Pancreas (tissue), 10 donors: ENCODE results near the gene S100A9. TPM values are rescaled to one million over a fixed set of nuclear protein-coding genes. Genes with fewer than 3 reads are reported as not detected.
"Not testable (repeated sequence)": the region's sequence is repeated elsewhere in the genome, so short reads cannot be mapped to it uniquely, and the experiment has no call there.

Source experiments
- ATAC-seq, 4 donors: fragments of 200-7000 bp; cut with Tn5 transposase; one replicate each; pipeline versions ENCODE4 v1.8.0 to v1.9.1; 2020; ENCODE audit warnings: mild to moderate bottlenecking in 4 of 4, moderate library complexity in 4 of 4
- DNase-seq, 6 donors: peaks; one replicate each; pipeline ENCODE4 v3.0.0-alpha.2; 2020
- FAIRE-seq: peaks from 2 replicates; lab custom pipeline; 2012; peaks lifted over from hg19 to GRCh38; lab: Jason Lieb, UNC
- H3K27ac ChIP-seq, 4 donors: fragments of 200-600 bp; sonication (generic); 1 replicate in 3 of 4; 2 replicates in 1 of 4; pipeline versions ENCODE4 v1.5.0 to v1.8.0; 2020
- H3K27me3 ChIP-seq, 4 donors: fragments of 200-600 bp; one replicate each; pipeline ENCODE4 v1.8.0; 2021
- H3K36me3 ChIP-seq, 3 donors: fragments of 200-600 bp; sonication (generic) in 1 of 3; one replicate each; pipeline versions ENCODE4 v1.5.0 to v1.8.0; 2020 to 2021
- H3K4me1 ChIP-seq, 3 donors: fragments of 200-600 bp; one replicate each; pipeline ENCODE4 v1.8.0; 2021
- H3K4me3 ChIP-seq, 4 donors: fragments of 200-600 bp; sonication (generic) in 2 of 4; one replicate each; pipeline versions ENCODE4 v1.5.0 to v1.8.0; 2020 to 2021
- H3K9me3 ChIP-seq, 4 donors: fragments of 200-600 bp; one replicate each; pipeline ENCODE4 v1.8.0; 2021
- WGBS, 2 donors: extraction: QIAGEN DNeasy Blood & Tissue Kit; methylation state at CpG; one replicate each; pipeline ENCODE4 v1.1.7; 2013; 5-methylcytosine and 5-hydroxymethylcytosine counted together
- intact Hi-C, 3 donors: fragments of 100-400 bp; cut with DNase I; formaldehyde crosslinking; loops; one replicate each; pipeline versions ENCODE4 v1.11.1 to v1.14.2; 2022
- polyA plus RNA-seq, 2 donors: library from polyadenylated mRNA; stranded (reverse); fragments of 200-250 nt; gene quantifications; one replicate each; pipeline ENCODE4 v1.2.3, GENCODE V29; 2013
- total RNA-seq, 6 donors: library from RNA; stranded (reverse); fragmentation: NEBNext Ultra II Directional in 4 of 6; extraction: Animal tissue kit (Norgen Biotek cat#: 25700) in 4 of 6; gene quantifications; one replicate each; pipeline versions ENCODE4 v1.2.1 to v1.2.4, GENCODE V29; 2021 to 2023
- TF ChIP-seq, protein P1 (sequence below), 4 donors: fragments of 200-600 bp; sonication (generic) in 3 of 4; IDR thresholded peaks; one replicate each; pipeline versions ENCODE4 v1.5.0 to v1.8.0; 2021; ENCODE audit warnings: antibody characterized with exemption in 4 of 4
- donor health status: healthy with polysubstance abuse.
- donor health status: DM: no; HTN: no; CAD: no; lungs with moderate emphysema.
- donor health status: DM: no; HTN: no; CAD: no.
- donor health status: control.
- donor health status: control.
- donor health status: Bipolar disorder and iron deficiency.
- donor health status: DM: yes; HTN: yes; CAD: no.
- donor health status: DM: no; HTN: no; CAD: no.
- donor health status: DM: no; HTN: no; CAD: no.
- donor health status: DM: yes; HTN: yes; CAD: no.

Gene S100A9
- total and polyA plus RNA-seq, 8 donors, result 3.9 to 79.6 (median 36.8) TPM

DNA sequence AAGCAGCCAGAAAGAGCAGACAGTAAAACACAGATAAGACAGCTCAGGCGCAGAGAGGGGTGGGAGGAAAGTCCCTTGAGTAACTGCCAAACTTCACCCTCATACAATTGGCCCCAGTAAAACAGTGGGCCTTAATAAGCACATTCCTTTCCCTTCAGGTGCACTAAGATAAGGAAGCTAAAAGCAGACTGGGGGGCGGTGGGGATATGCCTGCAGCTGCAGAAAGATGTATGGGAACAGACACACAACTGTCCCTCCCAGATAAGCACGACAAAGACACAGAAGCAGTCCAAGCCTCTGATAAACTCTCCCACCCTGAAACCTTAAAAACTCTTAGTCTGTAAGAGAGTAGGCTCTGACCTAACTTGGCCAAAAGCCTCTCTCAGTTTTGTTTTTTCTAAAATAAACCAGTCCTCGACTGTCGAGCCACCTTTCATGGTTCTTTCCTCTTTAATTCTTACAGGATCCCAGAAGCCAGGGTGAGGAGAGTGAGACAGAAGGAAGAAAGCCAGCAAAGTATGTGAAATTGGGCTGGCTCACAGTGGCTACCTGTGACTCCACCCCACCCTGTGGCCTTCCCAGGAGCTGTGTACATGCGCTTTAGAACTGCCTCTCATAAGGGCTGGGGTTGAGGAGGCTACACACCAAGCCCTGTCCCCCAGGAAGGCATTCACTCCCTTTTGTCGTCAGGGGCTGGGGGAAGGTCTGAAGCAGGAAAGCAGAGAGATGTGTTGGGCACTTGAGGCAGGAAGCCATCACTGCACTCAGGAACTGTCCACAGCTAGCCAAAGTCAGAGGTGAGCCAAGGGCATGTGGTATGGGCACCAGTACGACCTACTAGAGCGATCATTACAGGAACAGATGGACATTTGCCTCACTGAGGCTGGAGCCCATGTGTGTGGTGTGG is 13.6 kb upstream of the S100A9 start:
- H3K27me3 ChIP-seq, result no peaks in the 10 kb centered on the region
- 27 to 37% methylated on average over 9 of the region's 9 CpGs for WGBS, 2 donors
- no peaks in the 10 kb centered on the region for H3K9me3 ChIP-seq
- H3K4me3 ChIP-seq, result no peak overlapping the region
- peak overlapping the region in 2 of 4 donors; percentile 10 to 72 for H3K27ac ChIP-seq
- intact Hi-C loops, result no loop called here
- FAIRE-seq (no peak), ATAC-seq (peak in 3 of 4 donors; percentile 24 to 61 (median 36)), DNase-seq (peak in 1 of 6 donors; percentile 3)
- no peaks in the 10 kb centered on the region for H3K36me3 ChIP-seq
- no peaks in the 10 kb centered on the region for H3K4me1 ChIP-seq
- TF ChIP-seq, protein P1, sequence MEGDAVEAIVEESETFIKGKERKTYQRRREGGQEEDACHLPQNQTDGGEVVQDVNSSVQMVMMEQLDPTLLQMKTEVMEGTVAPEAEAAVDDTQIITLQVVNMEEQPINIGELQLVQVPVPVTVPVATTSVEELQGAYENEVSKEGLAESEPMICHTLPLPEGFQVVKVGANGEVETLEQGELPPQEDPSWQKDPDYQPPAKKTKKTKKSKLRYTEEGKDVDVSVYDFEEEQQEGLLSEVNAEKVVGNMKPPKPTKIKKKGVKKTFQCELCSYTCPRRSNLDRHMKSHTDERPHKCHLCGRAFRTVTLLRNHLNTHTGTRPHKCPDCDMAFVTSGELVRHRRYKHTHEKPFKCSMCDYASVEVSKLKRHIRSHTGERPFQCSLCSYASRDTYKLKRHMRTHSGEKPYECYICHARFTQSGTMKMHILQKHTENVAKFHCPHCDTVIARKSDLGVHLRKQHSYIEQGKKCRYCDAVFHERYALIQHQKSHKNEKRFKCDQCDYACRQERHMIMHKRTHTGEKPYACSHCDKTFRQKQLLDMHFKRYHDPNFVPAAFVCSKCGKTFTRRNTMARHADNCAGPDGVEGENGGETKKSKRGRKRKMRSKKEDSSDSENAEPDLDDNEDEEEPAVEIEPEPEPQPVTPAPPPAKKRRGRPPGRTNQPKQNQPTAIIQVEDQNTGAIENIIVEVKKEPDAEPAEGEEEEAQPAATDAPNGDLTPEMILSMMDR (IDR thresholded peaks at IDR 0.05), result no peak

DNA sequence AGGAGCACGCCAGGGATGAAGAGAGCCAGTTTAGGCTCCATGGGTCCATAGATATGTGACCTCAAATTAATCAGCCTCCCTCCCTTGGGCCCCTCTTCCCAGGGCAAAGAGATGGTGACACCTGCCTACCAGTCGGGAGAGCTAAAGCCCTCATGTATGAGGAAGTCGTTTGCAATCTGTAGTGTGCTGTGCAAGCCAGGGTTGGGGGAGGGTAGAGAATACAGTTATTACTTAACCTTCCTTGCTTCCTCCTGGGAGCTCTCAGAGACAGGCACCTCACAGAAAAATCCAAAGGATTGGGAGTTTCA is 13.0 kb upstream of the S100A9 start:
- intact Hi-C loops, result no loop called here
- H3K4me3 ChIP-seq, result no peak overlapping the region
- TF ChIP-seq, protein P1 (IDR thresholded peaks at IDR 0.05), result no peak
- peak overlapping the region in 2 of 4 donors; percentile 10 to 72 for H3K27ac ChIP-seq
- H3K9me3 ChIP-seq, result no peaks in the 10 kb centered on the region
- H3K27me3 ChIP-seq, result no peaks in the 10 kb centered on the region
- H3K4me1 ChIP-seq, result no peaks in the 10 kb centered on the region
- no peaks in the 10 kb centered on the region for H3K36me3 ChIP-seq
- WGBS, 2 donors, result 28 to 31% methylated on average over 3 of the region's 3 CpGs
- FAIRE-seq (no peak), DNase-seq (peak in 1 of 6 donors; percentile 5), ATAC-seq (peak in 3 of 4 donors; percentile 49 to 78 (median 78))

DNA sequence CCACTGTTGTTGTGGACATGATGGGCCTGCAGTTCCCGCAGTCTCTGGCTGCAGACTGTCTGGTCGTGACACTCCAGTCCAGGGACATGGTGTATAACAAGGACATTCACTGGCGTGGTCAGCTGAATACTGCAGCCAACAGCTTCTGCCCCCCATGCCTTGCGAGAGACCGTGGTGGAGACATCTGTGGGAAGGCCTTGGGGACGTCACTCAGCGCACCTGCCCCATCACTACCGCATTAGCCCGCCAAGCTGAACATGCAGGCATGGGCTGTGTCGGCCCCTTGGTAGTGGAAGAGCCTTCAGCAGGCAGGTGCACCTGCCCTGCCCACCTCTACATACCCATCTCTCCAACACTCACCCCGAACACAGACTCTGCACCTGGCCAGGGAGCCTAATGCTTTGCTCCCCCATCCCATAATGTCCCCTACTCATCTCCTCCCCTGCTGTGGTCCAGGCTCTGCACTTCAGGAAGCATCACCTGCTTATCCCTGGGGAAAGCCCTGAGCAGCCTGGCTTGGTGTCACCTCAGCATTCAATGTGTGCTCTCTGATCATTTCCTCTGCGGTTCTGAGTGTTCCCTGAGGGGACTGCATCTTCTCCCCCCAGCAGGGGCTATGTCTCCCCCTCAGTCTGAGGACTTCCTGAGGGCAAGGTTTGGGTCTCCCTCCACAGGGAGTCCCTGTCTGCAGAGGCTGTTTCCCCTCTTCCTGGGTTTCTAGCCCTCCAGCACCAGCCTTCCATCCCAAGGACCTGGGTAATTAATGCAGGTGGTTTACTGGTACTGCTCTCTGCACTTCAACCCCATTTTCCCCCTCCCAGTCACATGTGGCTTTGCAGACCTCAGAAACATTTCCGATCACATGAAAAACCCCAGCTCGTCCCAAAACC is 12.2 kb upstream of the S100A9 start:
- peak overlapping the region in 1 of 4 donors; percentile 72 for H3K27ac ChIP-seq

DNA sequence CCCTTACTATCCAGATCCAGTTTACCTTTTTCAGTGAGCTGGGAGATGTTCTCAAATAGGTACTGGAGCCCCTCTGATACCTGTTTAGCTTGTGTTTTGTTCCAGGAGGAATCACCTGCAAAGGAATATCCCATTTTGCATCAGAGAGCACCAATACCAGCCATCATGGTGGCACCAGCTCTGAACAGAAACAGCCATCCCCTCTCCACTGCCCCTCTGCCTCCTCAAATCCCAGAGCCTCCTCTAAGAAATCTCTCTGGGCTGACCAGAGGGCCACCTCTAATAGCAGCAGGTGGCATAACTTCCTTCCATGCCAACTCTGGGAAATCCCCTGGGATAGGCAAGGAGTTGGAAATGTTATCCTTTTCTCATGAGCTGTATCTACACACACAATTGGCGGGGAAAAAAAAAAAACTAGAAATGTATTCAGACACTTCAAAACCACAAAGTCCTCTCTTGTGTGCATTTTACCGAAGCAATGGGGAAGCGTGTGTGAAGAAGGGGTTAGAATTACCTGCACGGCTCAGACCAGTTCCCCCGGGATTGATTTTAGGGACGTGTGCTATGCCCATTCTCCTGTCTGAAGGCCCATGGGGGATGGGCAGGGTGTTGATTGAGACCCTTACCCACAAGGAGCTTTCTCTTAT is 11.5 kb upstream of the S100A9 start:
- intact Hi-C loops, result no loop called here
- peak in 1 of 4 donors; percentile 37 for ATAC-seq
- Histone ChIP-seq H3K4me3 (no peak overlapping the region), H3K27ac (no peak overlapping the region), H3K36me3 (no peaks in the 10 kb centered on the region), H3K4me1 (no peaks in the 10 kb centered on the region), H3K27me3 (peaks cover 0 to under 1% (median 0%) of the 10 kb centered on the region in 4 donors), H3K9me3 (no peaks in the 10 kb centered on the region)
- no peak for FAIRE-seq
- DNase-seq, result no peak
- TF ChIP-seq, protein P1 (IDR thresholded peaks at IDR 0.05), result no peak
- 45 to 55% methylated on average over 6 of the region's 6 CpGs for WGBS, 2 donors

More for the DNA sequence above, 12.2 kb upstream of the S100A9 start:
- TF ChIP-seq, protein P1 (IDR thresholded peaks at IDR 0.05), result no peak
- 63 to 67% methylated on average over 14 of the region's 14 CpGs for WGBS, 2 donors
- ATAC-seq (no peak), DNase-seq (no peak), FAIRE-seq (no peak)
- Histone ChIP-seq H3K4me1 (no peaks in the 10 kb centered on the region), H3K36me3 (no peaks in the 10 kb centered on the region), H3K4me3 (no peak overlapping the region), H3K27me3 (no peaks in the 10 kb centered on the region), H3K9me3 (no peaks in the 10 kb centered on the region)
- intact Hi-C loops, result no loop called here

DNA sequence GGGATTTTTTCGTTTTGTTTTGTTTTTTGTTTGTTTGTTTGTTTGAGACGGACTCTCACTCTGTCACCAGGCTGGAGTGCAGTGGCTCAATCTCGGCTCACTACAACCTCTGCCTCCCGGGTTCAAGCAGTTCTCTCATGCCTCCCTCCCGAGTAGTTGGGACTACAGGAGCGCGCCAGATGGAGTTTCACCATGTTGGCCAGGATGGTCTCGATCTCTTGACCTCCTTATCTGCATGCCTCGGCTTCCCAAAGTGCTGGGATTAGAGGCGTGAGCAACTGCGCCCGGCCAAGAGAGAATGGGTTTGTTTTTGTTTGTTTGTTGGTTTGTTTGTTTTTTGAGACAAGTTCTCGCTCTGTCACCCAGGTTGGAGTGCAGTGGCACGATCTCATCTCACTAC is 10.6 kb upstream of the S100A9 start:
- intact Hi-C loops, DNase-seq, H3K36me3 ChIP-seq, H3K4me3 ChIP-seq, H3K9me3 ChIP-seq, H3K4me1 ChIP-seq, ATAC-seq, H3K27ac ChIP-seq, H3K27me3 ChIP-seq, FAIRE-seq: not testable (repeated sequence)
- 54 to 60% methylated on average over 14 of the region's 14 CpGs for WGBS, 2 donors
